Hematopoietic multipotent progenitor cell treated with erythropoietin and hydrocortisone succinate and interleukin-3 and kit ligand, for 17 days (in vitro differentiated cells): ENCODE measurements around the gene ULK4.
"Not testable (repeated sequence)": the region's sequence is repeated elsewhere in the genome, so short reads cannot be mapped to it uniquely, and the experiment has no call there.

Experiments used
- DNase-seq: peaks from one replicate; pipeline ENCODE4 v3.0.0-alpha.2; 2015; ENCODE audit warnings: low spot score

The ULK4 gene

GRCh38 chr3:41431386-41431785, 530.5 kb downstream of the ULK4 start:
- no peak for DNase-seq

DNA sequence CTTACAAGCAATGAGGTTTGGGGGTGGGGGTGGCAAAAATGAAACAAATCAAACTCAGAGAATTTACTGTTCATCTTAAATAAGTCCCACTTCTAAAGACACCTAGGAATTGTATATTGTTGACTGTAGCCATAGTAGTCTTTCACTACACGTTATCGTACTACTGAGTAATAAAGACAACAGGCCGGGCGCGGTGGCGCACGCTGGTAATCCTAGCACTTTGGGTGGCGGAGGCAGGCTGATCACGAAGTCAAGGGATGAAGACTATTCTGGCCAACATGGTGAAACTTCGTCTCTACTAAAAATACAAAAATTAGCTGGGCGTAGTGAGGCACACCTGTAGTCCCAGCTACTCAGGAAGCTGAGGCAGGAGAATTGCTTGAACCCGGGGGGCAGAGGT, 531.0 kb downstream of the ULK4 start:
- DNase-seq = no peak

DNA sequence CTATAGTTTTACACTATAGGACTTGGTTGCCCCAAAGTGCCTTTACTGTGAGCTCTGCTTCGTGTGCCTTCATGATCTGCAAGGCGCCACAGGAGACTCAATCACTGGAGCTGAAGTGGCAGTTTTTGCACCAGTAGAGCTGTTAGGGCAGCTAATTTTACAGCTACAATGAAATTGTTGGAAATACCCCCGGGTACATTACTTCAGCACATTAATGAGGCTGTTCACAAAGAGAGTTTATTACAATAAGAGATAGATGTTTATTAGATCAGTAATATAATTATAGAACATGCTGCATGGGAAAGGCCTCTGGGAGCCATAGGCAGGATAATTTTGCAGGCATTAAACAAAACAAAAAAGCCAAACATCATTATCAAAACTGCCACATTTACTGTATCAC, 531.5 kb downstream of the ULK4 start:
- no peak for DNase-seq

DNA sequence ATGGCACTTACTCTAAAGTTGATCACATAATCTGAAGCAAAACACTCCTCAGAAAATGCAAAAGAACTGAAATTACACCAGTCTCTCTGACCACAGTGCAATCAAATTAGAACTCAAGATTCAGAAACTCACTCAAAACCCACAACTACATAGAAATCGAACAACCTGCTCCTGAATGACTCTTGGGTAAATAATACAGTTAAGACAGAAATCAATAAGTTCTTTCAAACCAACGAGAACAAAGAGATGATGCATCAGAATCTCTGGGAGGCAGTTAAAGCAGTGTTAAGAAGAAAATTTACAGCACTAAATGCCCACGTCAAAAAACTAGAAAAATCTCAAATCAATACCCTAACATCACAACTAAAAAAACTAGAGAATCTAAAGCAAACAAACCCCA, 535.4 kb downstream of the ULK4 start:
- no peak for DNase-seq

DNA sequence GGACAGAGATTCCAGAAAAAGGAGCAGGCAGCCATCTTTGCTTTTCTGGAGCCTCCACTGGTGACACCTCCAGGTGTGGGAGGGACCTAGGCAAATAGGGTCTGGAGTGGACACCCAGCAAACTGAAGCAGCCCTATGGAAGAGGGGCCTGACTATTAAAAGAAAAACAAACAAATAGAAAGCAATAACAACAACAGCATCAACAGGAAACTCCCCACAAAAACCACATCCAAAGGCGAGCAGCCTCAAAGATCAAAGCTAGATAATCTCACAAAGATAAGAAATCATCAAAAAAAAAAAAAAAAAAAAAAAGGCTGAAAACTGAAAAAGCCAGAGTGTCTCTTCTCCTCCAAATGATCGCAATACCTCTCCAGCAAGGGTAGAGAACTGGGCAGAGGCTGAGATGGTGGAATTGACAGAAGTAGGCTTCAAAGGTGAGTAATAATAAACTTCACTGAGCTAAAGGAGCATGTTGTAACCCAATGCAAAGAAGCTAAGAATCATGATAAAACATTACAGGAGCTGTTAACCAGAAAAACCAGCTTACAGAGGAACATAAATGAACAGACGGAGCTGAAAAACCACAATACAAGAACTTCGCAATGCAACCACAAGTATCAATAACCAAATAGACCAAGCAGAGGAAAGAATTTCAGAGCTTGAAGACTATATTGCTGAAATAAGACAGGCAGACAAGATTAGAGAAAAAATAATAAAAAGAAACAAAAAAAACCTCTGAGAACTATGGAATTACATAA, 537.2 kb downstream of the ULK4 start:
- DNase-seq = no peak

DNA sequence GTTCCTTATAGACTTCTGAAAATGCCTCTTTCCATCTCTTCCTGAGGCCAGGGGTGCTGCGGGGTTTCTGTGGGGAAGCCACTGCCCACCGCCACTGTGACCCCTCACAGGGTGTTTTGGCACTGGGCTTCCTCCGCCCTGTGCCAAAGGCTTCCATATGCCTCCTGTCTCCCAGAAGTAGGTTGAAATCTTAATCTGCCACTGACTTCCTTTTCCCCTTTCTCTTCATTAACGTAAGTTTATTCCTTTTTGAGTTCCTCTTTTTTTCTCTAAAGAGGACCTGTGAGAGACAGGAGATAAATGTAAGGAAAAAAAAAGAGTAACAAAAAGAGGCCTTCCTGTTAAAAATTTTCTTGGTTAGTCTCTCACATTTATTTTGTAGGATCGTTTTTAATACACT, 542.1 kb downstream of the ULK4 start:
- no peak for DNase-seq

DNA sequence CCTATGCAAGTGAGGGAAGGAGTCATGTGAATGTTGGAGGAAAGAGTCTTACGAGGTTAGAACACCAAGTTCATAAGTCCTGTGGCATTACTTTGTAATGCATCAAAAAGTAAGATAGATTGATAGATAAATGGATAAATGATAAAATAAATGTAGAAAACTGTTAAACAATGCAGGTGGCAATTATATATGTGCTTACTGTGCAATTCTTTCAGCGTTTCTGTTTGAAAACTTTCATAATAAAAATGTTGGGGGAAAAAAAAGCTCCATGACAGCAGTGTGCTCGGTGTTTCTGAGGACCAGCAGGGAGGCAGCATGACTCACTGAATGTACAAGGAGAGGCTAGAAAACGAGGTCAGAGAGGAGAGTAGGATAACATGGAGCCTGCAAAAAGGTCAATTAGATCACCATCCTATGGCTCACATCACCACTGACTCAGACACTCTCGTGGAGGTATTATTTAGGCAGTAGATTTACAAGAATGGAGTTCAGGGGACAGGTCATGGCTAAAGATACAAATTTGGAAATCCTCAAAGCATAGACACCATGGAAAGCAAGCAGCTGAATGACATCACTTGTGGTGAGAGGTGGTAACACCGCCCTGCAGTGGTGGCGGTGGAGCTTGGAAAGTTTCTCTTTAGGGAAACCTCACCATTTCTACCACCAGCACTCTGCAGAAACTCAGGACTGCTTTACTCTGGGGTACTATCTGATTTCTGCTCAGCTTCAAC, 542.8 kb downstream of the ULK4 start:
- DNase-seq = no peak

- DNase-seq = no peak
Observed at GRCh38 chr3:41417574-41417973, 544.3 kb downstream of the ULK4 start.

DNA sequence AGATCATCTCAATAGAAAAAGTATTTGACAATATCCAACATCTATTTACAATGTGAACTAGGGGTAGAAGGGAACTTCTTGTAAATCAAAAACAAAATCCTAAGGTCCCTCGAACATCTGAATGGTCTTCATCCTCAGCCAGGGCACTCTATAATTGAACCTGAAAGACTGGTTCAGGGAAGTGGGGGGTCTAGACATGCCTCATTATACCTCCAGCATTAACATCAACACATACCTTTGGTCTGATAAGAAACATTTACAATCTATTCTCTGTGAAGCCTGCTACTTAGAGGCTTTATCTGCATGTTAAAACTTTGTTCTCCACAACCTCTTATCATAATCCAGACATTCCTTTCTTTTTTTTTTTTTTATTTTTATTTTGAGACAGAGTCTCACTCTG, 550.8 kb downstream of the ULK4 start:
- DNase-seq = no peak

DNA sequence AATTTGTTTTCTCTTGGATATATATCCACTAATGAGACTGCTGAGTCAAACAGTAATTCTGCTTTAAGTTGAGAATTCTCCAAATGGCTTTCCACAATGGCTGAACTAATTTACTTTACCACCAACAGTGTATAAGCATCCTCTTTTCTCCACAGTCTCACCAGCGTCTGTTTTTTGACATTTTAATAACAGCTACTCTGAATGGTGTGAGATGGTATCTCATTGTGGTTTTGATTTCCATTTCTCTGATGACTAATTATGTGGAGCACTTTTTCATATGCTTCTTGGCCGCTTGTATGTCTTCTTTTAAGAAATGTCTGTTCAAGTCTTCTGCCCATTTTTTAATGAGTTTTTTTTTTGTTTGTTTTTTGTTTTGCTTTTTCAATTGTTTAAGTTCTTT, 556.4 kb downstream of the ULK4 start:
- DNase-seq = no peak

DNA sequence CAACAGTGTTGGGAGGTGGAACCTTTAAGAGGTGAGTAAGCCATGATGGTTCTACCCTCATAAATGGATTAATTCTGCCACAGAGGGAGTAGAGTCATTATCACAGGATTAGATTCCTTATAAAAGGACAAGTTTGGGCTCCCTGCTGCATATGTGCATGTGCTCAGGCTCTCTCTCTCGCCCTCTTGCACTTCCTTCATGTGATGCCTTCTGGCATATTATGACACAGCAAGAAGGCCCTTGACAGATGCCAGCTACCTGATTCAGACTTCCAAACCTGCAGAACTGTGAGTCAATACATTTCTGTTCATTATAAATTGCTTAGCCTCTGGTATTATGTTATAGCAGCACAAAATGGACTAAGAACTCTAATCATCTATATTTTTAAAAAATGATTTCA, 557.3 kb downstream of the ULK4 start:
- DNase-seq = no peak

- no peak for DNase-seq
Observed at GRCh38 chr3:41394896-41395295, 567.0 kb downstream of the ULK4 start.

GRCh38 chr3:41370765-41371535, 591.0 kb downstream of the ULK4 start:
- not testable (repeated sequence) for DNase-seq

- DNase-seq = no peak
Observed at GRCh38 chr3:41370307-41370706, 591.6 kb downstream of the ULK4 start.

DNA sequence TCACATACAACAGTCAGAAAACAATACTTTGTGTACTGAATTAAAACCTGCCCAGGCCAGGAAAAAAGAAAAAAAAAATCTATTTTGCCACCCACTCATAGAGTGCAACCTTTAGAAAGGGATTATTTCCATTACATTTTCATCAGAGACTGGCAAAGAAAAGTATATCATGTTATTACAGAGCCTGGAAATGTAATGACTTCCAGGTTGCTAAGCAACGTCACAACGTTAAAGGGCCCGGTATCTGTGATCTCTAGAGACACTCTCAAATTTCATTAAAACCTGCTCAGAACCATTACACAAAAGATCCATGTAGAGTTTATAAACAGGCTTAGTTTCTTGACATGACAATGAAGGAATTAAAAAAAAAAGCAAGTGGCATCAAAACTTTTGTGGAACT, 592.1 kb downstream of the ULK4 start:
- DNase-seq = no peak

DNA sequence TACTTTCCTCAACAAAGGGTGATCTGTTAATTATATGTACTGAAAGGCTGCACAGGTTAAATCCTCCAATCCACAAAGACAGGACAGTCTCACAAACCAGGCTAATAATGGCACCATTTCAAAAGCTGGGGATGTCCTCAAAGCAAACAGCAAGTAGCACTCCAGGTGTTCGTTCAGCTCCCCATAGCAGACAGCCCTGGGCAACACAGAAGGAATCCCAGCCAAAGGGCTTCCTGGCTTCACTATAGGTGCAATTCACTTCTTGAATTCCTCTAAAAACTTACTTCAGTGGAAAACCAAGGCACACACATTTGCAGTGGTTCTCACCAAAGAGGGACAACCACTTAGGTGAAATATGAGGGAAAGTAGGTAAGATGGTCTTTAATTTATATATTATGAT, 595.9 kb downstream of the ULK4 start:
- DNase-seq = no peak

GRCh38 chr3:41364736-41365135, 597.2 kb downstream of the ULK4 start:
- no peak for DNase-seq

- no peak for DNase-seq
Observed at GRCh38 chr3:41363830-41364523, 597.9 kb downstream of the ULK4 start.

DNA sequence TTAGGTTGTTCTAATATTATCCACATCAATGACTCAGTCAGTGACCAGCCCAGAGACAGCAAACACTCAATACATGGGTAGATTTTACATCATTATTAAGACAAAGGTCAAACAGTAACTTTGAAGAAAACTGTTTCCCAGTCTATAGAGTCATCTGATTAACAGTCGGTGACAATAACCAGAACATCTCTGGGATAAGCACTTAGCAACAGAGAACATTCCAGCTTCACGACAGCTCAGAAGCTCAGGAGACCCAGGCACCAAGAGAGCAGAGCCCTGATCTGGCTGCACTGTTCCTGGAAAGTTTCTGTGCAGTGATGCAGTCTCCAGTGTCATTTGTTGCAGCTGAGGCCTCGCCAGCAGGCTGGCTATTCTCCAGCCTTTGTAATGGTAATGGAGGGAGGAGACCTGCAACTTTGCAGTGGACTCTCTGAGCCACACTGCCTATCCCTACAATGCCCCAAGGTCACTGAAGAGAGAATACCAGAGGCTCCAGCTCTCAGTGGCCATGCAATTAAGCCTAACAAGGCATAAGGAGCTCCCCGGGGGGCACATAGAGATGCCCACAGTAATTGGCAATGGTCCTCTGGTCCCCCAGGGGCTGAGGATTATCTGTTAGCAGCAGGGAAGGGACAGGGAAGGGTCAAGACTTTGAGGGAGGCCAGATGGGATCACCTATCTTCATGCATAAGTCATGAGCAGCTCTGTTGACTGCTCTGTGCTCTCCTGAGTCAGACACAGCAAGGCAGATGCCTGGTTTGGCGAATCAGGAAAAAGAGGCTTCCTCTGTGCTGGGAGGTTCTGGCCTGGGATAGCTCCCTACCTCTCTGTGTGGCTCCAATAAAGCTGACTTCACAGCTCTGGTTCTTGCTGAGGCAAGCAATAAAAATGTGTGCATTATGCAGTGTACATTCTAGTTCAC, 599.0 kb downstream of the ULK4 start:
- DNase-seq = no peak

- DNase-seq = no peak
Observed at GRCh38 chr3:41357271-41357670, 604.6 kb downstream of the ULK4 start.

- DNase-seq = no peak
Observed at GRCh38 chr3:41356775-41357174, 605.1 kb downstream of the ULK4 start.
